HCT116 (cell line): ENCODE measurements around the gene STXBP5. TPM values are rescaled to one million over a fixed set of nuclear protein-coding genes. Genes with fewer than 3 reads are reported as not detected.

Experiments
- ATAC-seq: fragments of 200-7000 bp; cut with Tn5 transposase; 2 replicates; pipeline ENCODE4 v1.9.1; 2020; ENCODE audit warnings: mild to moderate bottlenecking, moderate library complexity
- BruUV-seq: library from RNA; stranded (reverse); fragments of 400-500 nt; replicated peaks from 2 replicates; lab custom pipeline; 2021; lab: Mats Ljungman, UMichigan
- CTCF ChIA-PET: fragments of 300-600 bp; sonication (Branson Sonifier 250); formaldehyde crosslinking; loops from one replicate; lab custom pipeline; 2021; ENCODE audit warnings: antibody characterized with exemption; lab: Charles Lee
- POLR2A ChIA-PET: fragments of 300-600, 350-600 bp; sonication (Branson Sonifier 250); formaldehyde crosslinking; loops from one replicate; lab custom pipeline; 2021; ENCODE audit warnings: antibody characterized with exemption; lab: Charles Lee
- RAD21 ChIA-PET, 2 experiments: fragments of 300-600 bp; sonication (Branson Sonifier 250); formaldehyde crosslinking; loops; one replicate each; lab custom pipeline; 2023; ENCODE audit warnings: low total read pairs in 2 of 2; ENCODE audit not compliant: uncharacterized antibody in 2 of 2, unreplicated experiment in 2 of 2, low non-redundant PET in 1 of 2; lab: Charles Lee
- DNase-seq: peaks from one replicate; pipeline ENCODE4 v3.0.0-alpha.2; 2010; ENCODE audit warnings: low read depth, low spot score
- H2AFZ ChIP-seq: fragments of 200-600 bp; shearing (Covaris generic), sonication (generic); 2 replicates; pipeline ENCODE4 v1.6.1; 2017; ENCODE audit warnings: low read depth, mixed run types, mixed read lengths, antibody characterized with exemption, low read length; ENCODE audit not compliant: poor library complexity, severe bottlenecking
- H3K27ac ChIP-seq: 2 replicates; pipeline ENCODE4 v1.5.1; 2012; ENCODE audit warnings: low read depth, low read length
- H3K27me3 ChIP-seq: fragments of 200-600 bp; sonication (generic); 2 replicates; pipeline ENCODE4 v1.6.1; 2016; ENCODE audit warnings: mixed run types, low read length, mixed read lengths; ENCODE audit not compliant: insufficient read depth
- H3K36me3 ChIP-seq, 2 experiments: fragments of 200-500 bp in 1 of 2; fragments of 200-600 bp in 1 of 2; sonication (Bioruptor generic) in 1 of 2; sonication (generic) in 1 of 2; 2 replicates each; pipeline versions ENCODE4 v1.5.1 to v1.6.1; 2014 to 2016; ENCODE audit warnings: low read length in 2 of 2, inconsistent platforms in 1 of 2, mixed read lengths in 1 of 2, mixed run types in 1 of 2; ENCODE audit not compliant: insufficient read depth in 2 of 2, control insufficient read depth in 1 of 2
- H3K4me1 ChIP-seq, 2 experiments: fragments of 200-600 bp in 1 of 2; sonication (generic) in 1 of 2; 2 replicates each; pipeline versions ENCODE4 v1.5.1 to v1.6.1; 2012 to 2017; ENCODE audit warnings: low read length in 2 of 2, inconsistent platforms in 1 of 2, mild to moderate bottlenecking in 1 of 2, mixed read lengths in 1 of 2, mixed run types in 1 of 2, moderate library complexity in 1 of 2; ENCODE audit not compliant: insufficient read depth in 2 of 2, control insufficient read depth in 1 of 2
- H3K4me2 ChIP-seq: fragments of 200-600 bp; sonication (generic); 2 replicates; pipeline ENCODE4 v1.6.1; 2017; ENCODE audit warnings: mixed run types, low read length, mixed read lengths
- H3K4me3 ChIP-seq, 2 experiments: fragments of 200-600 bp in 1 of 2; sonication (generic) in 1 of 2; replicated peaks in 1 of 2; 2 replicates each; pipeline ENCODE4 v1.5.1; 2011 to 2016; ENCODE audit warnings: low read length in 2 of 2, control low read depth in 1 of 2, low read depth in 1 of 2, mild to moderate bottlenecking in 1 of 2, mixed read lengths in 1 of 2, mixed run types in 1 of 2
- H3K79me2 ChIP-seq: fragments of 200-600 bp; sonication (generic); 2 replicates; pipeline ENCODE4 v1.6.1; 2017; ENCODE audit warnings: mild to moderate bottlenecking, mixed run types, low read length, moderate library complexity, mixed read lengths; ENCODE audit not compliant: insufficient read depth
- H3K9ac ChIP-seq: fragments of 200-600 bp; sonication (generic); 2 replicates; pipeline ENCODE4 v1.6.1; 2016; ENCODE audit warnings: low read length, mixed read lengths
- H3K9me2 ChIP-seq: fragments of 200-600 bp; sonication (generic), shearing (Covaris generic); 2 replicates; pipeline ENCODE4 v1.6.1; 2017; ENCODE audit warnings: mixed run types, mild to moderate bottlenecking, moderate library complexity; ENCODE audit not compliant: insufficient read depth
- H3K9me3 ChIP-seq, 2 experiments: fragments of 200-500 bp in 1 of 2; fragments of 200-600 bp in 1 of 2; sonication (Bioruptor generic) in 1 of 2; sonication (generic) in 1 of 2; 2 replicates each; pipeline ENCODE4 v1.6.1; 2014 to 2017; ENCODE audit warnings: low read length in 2 of 2, mixed read lengths in 2 of 2, inconsistent platforms in 1 of 2, low read depth in 1 of 2, mild to moderate bottlenecking in 1 of 2, mixed run types in 1 of 2, moderate library complexity in 1 of 2; ENCODE audit not compliant: control insufficient read depth in 1 of 2, insufficient read depth in 1 of 2
- H4K20me1 ChIP-seq: fragments of 200-600 bp; sonication (generic), shearing (Covaris generic); 2 replicates; pipeline ENCODE4 v1.6.1; 2017; ENCODE audit warnings: mixed run types, mild to moderate bottlenecking, moderate library complexity; ENCODE audit not compliant: insufficient read depth
- ATF3 ChIP-seq: IDR thresholded peaks from 2 replicates; pipeline ENCODE4 v1.6.1; 2012
- CEBPB ChIP-seq: IDR thresholded peaks from 2 replicates; pipeline ENCODE4 v1.6.1; 2012; ENCODE audit warnings: low read depth
- EGR1 ChIP-seq: IDR thresholded peaks from 2 replicates; pipeline ENCODE4 v1.6.1; 2012; ENCODE audit warnings: low read depth
- ELF1 ChIP-seq: IDR thresholded peaks from 2 replicates; pipeline ENCODE4 v1.6.1; 2012; ENCODE audit warnings: low read depth, borderline replicate concordance
- EZH2 ChIP-seq: fragments of 200-600 bp; sonication (generic); IDR thresholded peaks from 2 replicates; pipeline ENCODE4 v1.6.1; 2017; ENCODE audit warnings: antibody characterized with exemption, mixed run types
- FOSL1 ChIP-seq: IDR thresholded peaks from 2 replicates; pipeline ENCODE4 v1.6.1; 2012; ENCODE audit warnings: low read depth
- JUND ChIP-seq: IDR thresholded peaks from 2 replicates; pipeline ENCODE4 v1.6.1; 2012
- POLR2A ChIP-seq: IDR thresholded peaks from 2 replicates; pipeline ENCODE4 v1.7.0; 2011; ENCODE audit warnings: borderline replicate concordance; ENCODE audit not compliant: insufficient read depth, insufficient read length; ENCODE audit errors: extremely low read depth
- POLR2AphosphoS5 ChIP-seq: IDR thresholded peaks from 2 replicates; pipeline ENCODE4 v1.6.1; 2011; ENCODE audit warnings: mild to moderate bottlenecking, low read depth, low read length, moderate library complexity
- RAD21 ChIP-seq: IDR thresholded peaks from 2 replicates; pipeline ENCODE4 v1.6.1; 2012; ENCODE audit warnings: low read depth, mild to moderate bottlenecking
- SIN3A ChIP-seq: IDR thresholded peaks from 2 replicates; pipeline ENCODE4 v1.6.1; 2012; ENCODE audit warnings: low read depth
- SP1 ChIP-seq: IDR thresholded peaks from 2 replicates; pipeline ENCODE4 v1.6.1; 2012; ENCODE audit warnings: low read depth
- SRF ChIP-seq: IDR thresholded peaks from 2 replicates; pipeline ENCODE4 v1.6.1; 2012; ENCODE audit warnings: low read depth
- TCF7L2 ChIP-seq: IDR thresholded peaks from 2 replicates; pipeline ENCODE4 v1.7.0; 2011; ENCODE audit warnings: borderline replicate concordance, inconsistent platforms; ENCODE audit not compliant: insufficient read depth, insufficient read length; ENCODE audit errors: extremely low read depth
- YY1 ChIP-seq: IDR thresholded peaks from 2 replicates; pipeline ENCODE4 v1.6.1; 2011; ENCODE audit warnings: low read length, low read depth, moderate library complexity, mild to moderate bottlenecking; ENCODE audit not compliant: insufficient replicate concordance; ENCODE audit errors: extremely low read depth
- ZBTB33 ChIP-seq: IDR thresholded peaks from 2 replicates; pipeline ENCODE4 v1.6.1; 2011; ENCODE audit warnings: mild to moderate bottlenecking, low read length, moderate library complexity; ENCODE audit not compliant: insufficient replicate concordance; ENCODE audit errors: extremely low read depth
- ZNF274 ChIP-seq: fragments of 200-500 bp; sonication (Bioruptor generic); IDR thresholded peaks from 2 replicates; pipeline ENCODE4 v1.6.1; 2014; ENCODE audit warnings: mild to moderate bottlenecking, low read depth, low read length, inconsistent platforms
- intact Hi-C: fragments of 100-400 bp; cut with micrococcal nuclease; formaldehyde crosslinking; loops from 2 replicates; pipeline ENCODE4 v1.10.0; 2022
- total RNA-seq: library from RNA; stranded (reverse); gene quantifications from one replicate; pipeline ENCODE4 v1.2.1, GENCODE V29; 2021; ENCODE audit not compliant: unreplicated experiment
- TF ChIP-seq, protein P1 (sequence below): IDR thresholded peaks from 2 replicates; pipeline ENCODE4 v1.6.1; 2012

The STXBP5 gene
- total RNA-seq, 1 experiment from 2014 or later, result 12.6 TPM

DNA sequence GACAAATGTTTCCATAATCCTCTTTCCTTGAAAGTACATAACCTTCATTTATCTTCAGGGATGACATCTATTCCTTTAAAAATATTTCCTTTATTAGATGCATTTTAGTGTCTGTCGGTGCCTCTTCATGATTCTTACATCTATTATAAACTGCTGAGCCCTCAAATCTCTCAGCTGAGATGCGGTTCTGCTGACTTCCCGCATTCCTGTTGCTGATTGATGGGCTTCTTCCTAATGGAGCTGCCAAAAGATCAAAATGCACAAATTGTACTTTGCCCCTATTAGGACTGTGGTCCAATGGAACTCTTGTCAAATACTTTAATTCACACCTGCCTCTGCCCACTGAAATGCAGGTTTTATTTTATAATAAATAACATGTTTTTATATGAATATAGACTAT lies 225.6 kb downstream of the STXBP5 start:
- ChIA-PET POLR2A (no interaction called here), RAD21 (no interaction called here), CTCF (no interaction called here)
- Histone ChIP-seq H3K9me2 (no peaks in the 10 kb centered on the region), H3K9ac (no peak overlapping the region), H3K4me3 (no peak overlapping the region), H3K27ac (no peak overlapping the region), H3K27me3 (no peaks in the 10 kb centered on the region), H3K4me2 (no peak overlapping the region), H3K36me3 (no peaks in the 10 kb centered on the region), H4K20me1 (no peaks in the 10 kb centered on the region), H3K79me2 (no peaks in the 10 kb centered on the region), H2AFZ (no peak overlapping the region), H3K9me3 (no peaks in the 10 kb centered on the region), H3K4me1 (no peaks in the 10 kb centered on the region)
- ATAC-seq, result no peak
- TF ChIP-seq ELF1, result no peak
- no peak for TF ChIP-seq CEBPB
- no TSS peak for BruUV-seq
- intact Hi-C loops, result no loop called here
- DNase-seq, result no peak

DNA sequence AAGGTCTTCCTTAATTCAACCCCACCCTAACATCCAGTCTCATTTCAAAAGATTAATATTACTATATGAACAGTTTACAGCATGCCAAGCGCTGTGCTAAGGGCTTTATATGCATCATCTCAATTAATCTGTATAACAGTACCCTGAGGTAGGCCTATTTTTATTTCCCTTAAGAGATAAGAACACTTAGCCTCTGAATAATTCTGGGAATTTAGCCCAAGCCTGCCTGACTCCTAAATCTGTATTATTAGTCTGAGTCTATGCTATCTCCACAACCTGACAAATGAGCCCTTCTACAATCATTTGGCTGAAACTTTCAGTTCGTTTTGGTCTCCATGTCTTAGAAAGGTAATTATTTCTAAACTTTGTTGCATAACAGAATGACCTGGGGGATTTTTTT lies 226.6 kb downstream of the STXBP5 start:
- H3K27me3 ChIP-seq, result no peaks in the 10 kb centered on the region

More for the DNA sequence above, 226.6 kb downstream of the STXBP5 start:
- no peaks in the 10 kb centered on the region for H4K20me1 ChIP-seq
- CTCF ChIA-PET, result no interaction called here
- no TSS peak for BruUV-seq
- DNase-seq, result no peak
- RAD21 ChIA-PET, result no interaction called here
- H3K27ac ChIP-seq, result no peak overlapping the region
- no peaks in the 10 kb centered on the region for H3K79me2 ChIP-seq
- no peaks in the 10 kb centered on the region for H3K9me2 ChIP-seq
- no peaks in the 10 kb centered on the region for H3K4me1 ChIP-seq
- ATAC-seq, result no peak
- no peak overlapping the region for H3K4me2 ChIP-seq
- no peak overlapping the region for H2AFZ ChIP-seq
- TF ChIP-seq POLR2AphosphoS5 (no peak), POLR2A (no peak), RAD21 (no peak), ZBTB33 (no peak), EGR1 (no peak), SIN3A (no peak), ATF3 (no peak), ZNF274 (no peak), SP1 (no peak), TCF7L2 (no peak), FOSL1 (no peak), SRF (no peak), JUND (no peak), YY1 (no peak), EZH2 (no peak), ELF1 (no peak)
- TF ChIP-seq, protein P1, sequence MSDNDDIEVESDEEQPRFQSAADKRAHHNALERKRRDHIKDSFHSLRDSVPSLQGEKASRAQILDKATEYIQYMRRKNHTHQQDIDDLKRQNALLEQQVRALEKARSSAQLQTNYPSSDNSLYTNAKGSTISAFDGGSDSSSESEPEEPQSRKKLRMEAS, result no peak
- no peak overlapping the region for H3K9ac ChIP-seq
- no peaks in the 10 kb centered on the region for H3K36me3 ChIP-seq
- intact Hi-C loops, result no loop called here
- H3K9me3 ChIP-seq, result no peaks in the 10 kb centered on the region
- no peak overlapping the region for H3K4me3 ChIP-seq
- POLR2A ChIA-PET, result no interaction called here
